KG1 (cell line): ENCODE results near the gene C14orf39.

Experiments used
- DNase-seq: peaks from one replicate; lab custom pipeline; 2025; lab: John Stamatoyannopoulos, UW

Gene C14orf39

GRCh38 chr14:60485598-60486251 is at the start of gene C14orf39:
Gene C14orf39, minus strand, starts transcription at chr14:60486063. Its CDS starts 985 bp downstream, at chr14:60485078.
- DNase-seq: no peak

DNA sequence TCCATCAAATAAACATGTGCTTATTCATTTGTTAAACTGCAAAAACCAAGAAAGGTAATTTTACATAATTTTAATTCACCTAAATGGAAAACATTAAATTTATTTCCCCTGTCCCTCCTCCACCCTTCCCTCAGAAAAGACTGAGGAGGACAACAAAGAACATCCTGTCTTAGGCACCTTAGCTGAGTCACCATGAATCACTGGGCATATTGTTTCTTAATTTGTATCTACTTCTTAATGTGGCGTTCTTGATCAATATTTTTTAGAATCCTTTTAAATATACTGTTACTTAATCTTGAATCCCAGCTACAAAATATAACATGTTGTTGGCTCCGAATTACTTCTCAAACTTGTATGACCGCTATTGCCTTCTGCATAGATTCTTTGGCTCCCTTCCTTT is 46.6 kb upstream of the C14orf39 start:
- no peak for DNase-seq

GRCh38 chr14:60515511-60516289 is 29.8 kb upstream of the C14orf39 start:
- DNase-seq: no peak

DNA sequence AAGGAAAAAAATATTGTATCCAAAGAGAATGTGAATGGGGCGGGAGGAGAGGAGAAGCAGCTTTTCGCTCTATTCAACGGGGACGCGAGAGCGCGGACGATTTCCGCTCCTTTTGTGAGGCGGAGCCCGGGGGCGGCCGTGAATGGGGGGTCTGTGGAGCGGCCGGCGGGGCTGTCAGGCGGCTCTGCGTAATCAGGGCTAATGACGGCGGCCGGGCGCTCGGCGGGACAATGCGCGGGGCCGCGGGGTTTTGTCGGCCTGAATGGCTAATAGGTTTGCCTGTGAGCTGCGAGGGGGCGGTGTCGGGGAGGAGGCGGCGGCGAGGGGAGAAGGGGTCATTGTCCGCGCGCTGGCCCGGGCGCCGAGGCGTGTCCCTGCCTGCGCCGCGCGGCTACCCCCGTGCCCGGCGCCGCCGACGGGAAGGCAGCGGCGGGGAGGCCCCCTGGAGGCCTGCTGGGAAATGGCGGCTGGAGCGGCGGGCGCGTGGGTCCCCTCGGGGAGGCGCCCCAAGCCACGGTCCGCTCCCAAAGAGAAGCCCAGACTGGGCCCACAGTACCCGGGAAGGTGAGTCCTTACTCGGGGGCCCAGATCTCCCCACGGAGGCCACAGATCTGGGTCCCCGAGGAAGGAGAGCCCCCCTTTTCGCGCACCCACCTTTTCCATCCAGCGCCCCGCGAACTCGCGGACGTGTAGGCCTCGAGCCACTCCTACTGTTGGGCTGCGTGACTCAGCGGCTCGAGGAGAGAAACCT is 29.1 kb upstream of the C14orf39 start:
- DNase-seq: no peak

GRCh38 chr14:60514378-60514740 is 28.5 kb upstream of the C14orf39 start:
- DNase-seq: no peak

GRCh38 chr14:60512973-60513571 is 27.2 kb upstream of the C14orf39 start:
- DNase-seq: no peak

DNA sequence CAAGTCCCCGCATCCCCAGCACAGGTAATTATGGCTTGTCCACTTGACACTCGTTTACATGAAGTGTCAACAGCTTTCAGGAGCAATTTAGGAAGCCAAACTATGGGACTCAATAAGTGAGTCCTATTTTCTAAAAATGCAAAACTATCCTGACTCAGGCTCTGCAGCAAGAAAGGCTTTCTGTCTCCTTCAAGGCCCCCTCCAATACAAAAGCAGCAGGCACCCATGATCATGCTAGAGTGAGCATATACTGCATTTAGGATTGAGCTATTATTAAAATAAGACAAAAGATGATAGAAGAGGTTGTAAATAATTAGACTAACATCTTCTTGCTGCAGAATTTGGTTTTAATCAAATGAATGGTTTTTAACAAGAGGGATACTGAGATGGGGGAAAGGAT is 26.3 kb upstream of the C14orf39 start:
- no peak for DNase-seq

- no peak for DNase-seq
Measured at GRCh38 chr14:60510951-60511599, 25.2 kb upstream of the C14orf39 start.

- DNase-seq: no peak
Measured at GRCh38 chr14:60510254-60510950, 24.5 kb upstream of the C14orf39 start.

DNA sequence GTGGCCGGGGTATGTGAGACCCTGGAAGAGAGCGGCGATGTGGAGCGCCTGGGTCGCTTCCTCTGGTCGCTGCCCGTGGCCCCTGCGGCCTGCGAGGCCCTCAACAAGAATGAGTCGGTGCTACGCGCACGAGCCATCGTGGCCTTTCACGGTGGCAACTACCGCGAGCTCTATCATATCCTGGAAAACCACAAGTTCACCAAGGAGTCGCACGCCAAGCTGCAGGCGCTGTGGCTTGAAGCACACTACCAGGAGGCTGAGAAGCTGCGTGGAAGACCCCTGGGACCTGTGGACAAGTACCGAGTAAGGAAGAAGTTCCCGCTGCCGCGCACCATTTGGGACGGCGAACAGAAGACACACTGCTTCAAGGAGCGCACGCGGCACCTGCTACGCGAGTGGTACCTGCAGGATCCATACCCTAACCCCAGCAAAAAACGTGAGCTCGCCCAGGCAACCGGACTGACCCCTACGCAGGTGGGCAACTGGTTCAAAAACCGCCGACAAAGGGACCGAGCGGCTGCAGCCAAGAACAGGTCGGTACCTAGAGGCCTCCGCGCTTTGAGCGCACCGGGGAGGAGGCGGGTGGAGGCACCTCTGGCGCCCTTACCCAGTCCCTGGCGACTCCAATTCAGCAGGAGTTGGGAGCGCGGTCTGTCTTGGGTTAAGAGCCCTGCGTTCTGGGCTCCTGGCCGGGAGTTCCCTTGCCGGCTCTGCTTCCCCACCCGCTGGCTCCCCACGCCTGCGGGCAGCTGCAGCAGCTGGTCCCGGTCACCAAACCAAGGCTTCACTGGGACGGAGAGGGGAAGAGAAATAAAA is 23.8 kb upstream of the C14orf39 start:
- no peak for DNase-seq

DNA sequence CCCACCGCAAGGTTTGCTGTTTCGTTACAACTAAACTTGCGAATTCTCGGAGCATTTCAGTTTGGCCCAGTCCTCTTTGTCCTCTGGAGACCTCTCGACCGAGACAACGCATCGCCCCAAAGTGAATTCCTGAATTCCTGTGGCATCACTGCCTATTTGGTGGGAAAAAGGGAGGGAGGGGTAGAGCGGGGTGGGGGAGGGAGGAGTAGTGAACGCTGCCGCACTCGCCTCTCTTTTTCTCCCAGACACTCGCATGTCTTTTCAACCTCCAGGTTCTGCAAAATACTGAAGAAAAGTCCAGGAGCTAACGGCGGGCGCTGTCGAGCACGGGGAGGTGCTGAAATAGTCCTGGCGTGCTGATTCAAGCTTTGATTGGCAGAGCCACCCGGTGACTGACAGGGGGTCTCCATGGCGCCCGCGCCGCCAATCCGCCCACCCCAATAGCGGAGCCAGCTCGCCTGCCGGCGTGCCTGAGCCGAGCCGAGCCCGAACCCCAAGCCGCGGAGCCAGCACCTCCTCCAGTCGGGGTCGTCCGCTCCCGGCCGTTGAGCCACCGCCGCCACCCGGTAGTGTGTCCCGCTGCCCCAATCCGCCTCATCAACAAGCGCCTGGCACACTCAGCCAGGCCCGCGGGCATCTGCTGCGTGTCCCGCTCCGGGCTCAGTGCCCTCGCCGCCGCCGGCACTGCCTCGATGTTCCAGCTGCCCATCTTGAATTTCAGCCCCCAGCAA is 23.0 kb upstream of the C14orf39 start, which contains the start of gene SIX6:
SIX6 (plus strand) TSS at position 440 of the 731 bp plus-strand sequence; CDS start at position 693, 253 bp downstream.
- no peak for DNase-seq

DNA sequence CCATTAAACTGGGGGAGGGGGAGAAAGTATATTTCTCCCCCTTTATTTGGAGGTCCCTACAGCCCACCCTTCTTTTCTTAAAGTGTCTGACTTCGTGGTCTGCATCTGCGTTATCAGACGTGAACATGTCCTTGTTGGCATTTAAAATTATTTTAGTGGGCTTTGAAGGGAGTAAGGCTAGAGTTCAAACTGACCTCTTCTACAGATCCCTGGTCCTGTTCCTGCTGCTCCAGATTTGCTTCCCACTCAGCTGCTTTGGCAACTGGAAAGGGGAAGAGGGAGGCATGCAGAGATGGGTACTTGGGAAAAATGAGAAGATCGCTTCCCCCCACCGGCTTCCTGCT is 22.5 kb upstream of the C14orf39 start:
- DNase-seq: no peak

GRCh38 chr14:60506985-60507829 is 21.3 kb upstream of the C14orf39 start:
- no peak for DNase-seq

DNA sequence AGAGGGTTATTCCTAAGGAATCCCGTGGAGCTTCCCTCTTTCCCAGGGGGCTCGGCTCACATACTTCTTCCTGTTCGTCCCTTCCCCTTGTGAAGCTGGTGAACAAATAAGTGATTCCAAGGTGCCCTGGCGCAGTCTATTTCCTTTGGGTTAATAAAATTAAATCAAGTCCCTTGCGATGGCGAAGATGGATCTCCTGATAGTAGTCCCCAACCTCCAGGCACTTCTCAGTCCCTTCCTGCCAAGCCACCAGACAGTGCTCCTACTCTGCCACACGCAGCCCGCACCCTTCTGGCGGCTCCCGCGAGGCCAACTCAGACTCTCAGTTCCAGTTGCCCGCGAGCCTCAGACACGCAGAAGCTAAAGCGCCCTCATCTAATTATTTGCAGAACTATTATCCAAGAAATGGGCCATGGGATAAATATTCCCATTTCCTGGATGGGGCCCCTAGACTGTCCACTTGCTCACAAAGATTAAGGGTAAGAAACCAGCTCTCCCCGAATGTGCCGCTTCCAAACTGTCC is 20.7 kb upstream of the C14orf39 start:
- no peak for DNase-seq

DNA sequence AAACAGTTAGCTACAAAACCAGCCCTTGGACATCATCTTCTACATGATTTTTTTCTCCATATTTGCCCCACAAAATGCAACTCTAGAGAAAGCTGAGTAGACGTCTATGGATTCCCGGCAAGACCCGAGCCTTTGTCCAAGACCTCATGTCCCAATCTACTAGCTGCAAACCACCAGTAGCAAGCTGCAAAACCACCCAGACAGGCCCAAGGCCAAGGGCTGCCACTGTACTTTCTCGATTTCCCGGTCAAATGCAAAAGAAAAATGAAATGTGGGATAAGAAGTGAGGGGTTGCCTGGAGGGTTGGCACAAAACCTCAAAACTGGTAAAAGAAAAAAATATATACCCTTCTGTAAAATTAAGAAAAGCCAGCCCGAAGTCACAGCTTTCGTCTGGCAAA is 20.1 kb upstream of the C14orf39 start:
- DNase-seq: no peak

DNA sequence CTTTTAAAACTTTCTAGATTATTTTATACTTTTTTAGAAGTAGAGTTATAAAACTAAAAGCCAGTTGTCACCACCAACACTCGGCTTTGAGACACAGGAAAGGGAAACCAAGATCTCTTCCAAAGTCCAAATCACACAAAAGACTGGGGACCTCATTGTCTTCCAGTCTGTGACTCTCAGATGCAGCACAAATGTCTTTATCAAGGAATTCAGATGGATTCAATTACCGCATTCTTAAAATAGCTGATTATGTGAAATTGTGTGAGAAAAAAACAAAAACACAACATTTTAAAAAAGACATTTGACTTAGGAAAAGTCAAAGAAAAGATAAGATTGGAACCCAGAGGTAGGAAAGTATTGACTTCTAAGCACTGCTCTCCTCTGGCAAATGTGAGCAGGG is 19.6 kb upstream of the C14orf39 start:
- DNase-seq: no peak

DNA sequence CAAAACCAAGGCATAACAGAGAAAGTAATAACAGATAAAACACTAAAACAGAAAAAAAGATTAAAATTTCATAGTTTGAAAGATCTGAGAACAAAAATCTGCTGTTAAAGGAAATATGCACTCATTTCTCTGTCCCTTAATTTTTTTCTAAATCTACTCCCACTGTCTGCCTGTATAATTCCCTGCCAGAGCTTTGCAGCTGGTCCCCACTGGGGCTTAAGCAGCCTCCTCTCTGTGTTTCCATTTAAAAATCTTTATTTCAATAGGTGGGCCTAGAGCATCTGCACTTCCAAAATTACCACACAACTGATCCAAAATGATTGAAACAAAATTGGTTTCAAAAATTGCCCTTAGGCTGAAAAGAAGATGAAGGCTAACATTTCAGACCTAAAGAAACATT is 16.7 kb upstream of the C14orf39 start:
- no peak for DNase-seq

- no peak for DNase-seq
Measured at GRCh38 chr14:60495946-60496345, 10.1 kb upstream of the C14orf39 start.

- DNase-seq: no peak
Measured at GRCh38 chr14:60490270-60490669, 4.4 kb upstream of the C14orf39 start.
